HepG2 (cell line): Measurements from ENCODE around the gene TRIAP1. TPM values are rescaled to one million over a fixed set of nuclear protein-coding genes. Genes with fewer than 3 reads are reported as not detected.

ENCODE experiments used
- ATAC-seq: fragments of 200-7000 bp; cut with Tn5 transposase; 3 replicates; pipeline ENCODE4 v1.9.1; 2020; ENCODE audit warnings: mild to moderate bottlenecking, moderate library complexity
- BruUV-seq: library from RNA; stranded (reverse); fragments of 400-500 nt; replicated peaks from 2 replicates; lab custom pipeline; 2021; lab: Mats Ljungman, UMichigan
- CTCF ChIA-PET: fragments of 300-600 bp; formaldehyde crosslinking; extraction: SDS; loops from one replicate; lab custom pipeline; 2021; ENCODE audit warnings: low total read pairs, inconsistent platforms, low intra/inter-chr PET ratio; lab: Yijun Ruan, JAX
- POLR2A ChIA-PET: fragments of 350-600 bp; sonication (Branson Sonifier 250); formaldehyde crosslinking; loops from one replicate; lab custom pipeline; 2020; ENCODE audit warnings: antibody characterized with exemption, inconsistent platforms; lab: Yijun Ruan, JAX
- DNase-seq: peaks from one replicate; pipeline ENCODE4 v3.0.0-alpha.2; 2015; ENCODE audit warnings: low spot score
- FAIRE-seq: peaks from 3 replicates; lab custom pipeline; 2011; peaks lifted over from hg19 to GRCh38; lab: Jason Lieb, UNC
- H2AFZ ChIP-seq: one replicate; pipeline ENCODE4 v1.6.1; 2011; ENCODE audit warnings: low read length, inconsistent platforms
- H3K27ac ChIP-seq: fragments of 300-600 bp; 3 replicates; pipeline ENCODE4 v1.8.0; 2011; ENCODE audit warnings: mixed run types, mild to moderate bottlenecking, mixed read lengths, low read length, inconsistent platforms; ENCODE audit not compliant: insufficient read depth; ENCODE audit errors: extremely low read length
- H3K27me3 ChIP-seq, 2 experiments: fragments of 200-600 bp in 1 of 2; 2 replicates in 1 of 2; 3 replicates in 1 of 2; pipeline versions ENCODE4 v1.6.0 to v1.8.0; 2011; ENCODE audit warnings: low read length in 2 of 2, mild to moderate bottlenecking in 2 of 2, moderate library complexity in 2 of 2, inconsistent platforms in 1 of 2; ENCODE audit not compliant: insufficient read depth in 2 of 2, control insufficient read depth in 1 of 2
- H3K36me3 ChIP-seq, 2 experiments: fragments of 200-600 bp in 1 of 2; replicated peaks in 1 of 2; 2 replicates in 1 of 2; 3 replicates in 1 of 2; pipeline versions ENCODE4 v1.5.1 to v1.8.0; 2011; ENCODE audit warnings: low read length in 2 of 2, inconsistent platforms in 1 of 2; ENCODE audit not compliant: insufficient read depth in 2 of 2, control insufficient read depth in 1 of 2
- H3K4me1 ChIP-seq: 2 replicates; pipeline ENCODE4 v1.5.1; 2012; ENCODE audit warnings: low read length, inconsistent platforms; ENCODE audit not compliant: insufficient read depth
- H3K4me2 ChIP-seq: 2 replicates; pipeline ENCODE4 v1.6.0; 2011; ENCODE audit warnings: low read depth, low read length, inconsistent platforms
- H3K4me3 ChIP-seq, 3 experiments: fragments of 200-600 bp in 1 of 3; sonication (generic), shearing (Covaris generic) in 1 of 3; replicated peaks in 1 of 3; 2 replicates each; pipeline ENCODE4 v1.5.1; 2011 to 2016; ENCODE audit warnings: low read length in 3 of 3, inconsistent platforms in 2 of 3, low read depth in 2 of 3, mild to moderate bottlenecking in 2 of 3, control low read depth in 1 of 3, mixed read lengths in 1 of 3; ENCODE audit not compliant: insufficient read depth in 1 of 3
- H3K79me2 ChIP-seq: one replicate; pipeline ENCODE4 v1.6.1; 2011; ENCODE audit warnings: low read length, inconsistent platforms; ENCODE audit not compliant: insufficient read depth
- H3K9ac ChIP-seq: 2 replicates; pipeline ENCODE4 v1.6.0; 2011; ENCODE audit warnings: mild to moderate bottlenecking, low read depth, low read length, inconsistent platforms; ENCODE audit not compliant: insufficient read depth
- H3K9me3 ChIP-seq: 2 replicates; pipeline ENCODE4 v1.5.1; 2012; ENCODE audit warnings: mild to moderate bottlenecking, low read length
- H4K20me1 ChIP-seq: 2 replicates; pipeline ENCODE4 v1.6.0; 2011; ENCODE audit warnings: inconsistent platforms, mild to moderate bottlenecking, low read length, moderate library complexity; ENCODE audit not compliant: insufficient read depth
- BRCA1 ChIP-seq: sonication (generic); formaldehyde crosslinking; IDR thresholded peaks from 2 replicates; pipeline ENCODE4 v1.4.0; 2020; ENCODE audit warnings: missing genetic modification reagents
- CHD4 ChIP-seq: fragments of 200-600 bp; sonication (generic); IDR thresholded peaks from 2 replicates; pipeline ENCODE4 v1.7.0; 2017; ENCODE audit warnings: mild to moderate bottlenecking, low read length, borderline replicate concordance
- TFE3 ChIP-seq: IDR thresholded peaks from 2 replicates; pipeline ENCODE4 v1.6.1; 2016
- ZNF18 ChIP-seq: sonication (generic); formaldehyde crosslinking; IDR thresholded peaks from 2 replicates; pipeline ENCODE4 v1.8.0; 2022; ENCODE audit warnings: mild to moderate bottlenecking, missing genetic modification reagents; ENCODE audit not compliant: insufficient replicate concordance
- ZNF260 ChIP-seq: sonication (generic); formaldehyde crosslinking; IDR thresholded peaks from 2 replicates; pipeline ENCODE4 v1.4.0; 2020; ENCODE audit warnings: missing genetic modification reagents, low read depth, mild to moderate bottlenecking, borderline replicate concordance
- ZNF781 ChIP-seq: sonication (generic); formaldehyde crosslinking; IDR thresholded peaks from 2 replicates; pipeline ENCODE4 v1.5.1; 2020; ENCODE audit warnings: borderline replicate concordance, mild to moderate bottlenecking, missing genetic modification reagents; ENCODE audit errors: not compliant biosample characterization
- ZSCAN29 ChIP-seq: sonication (generic); formaldehyde crosslinking; conservative IDR thresholded peaks from 2 replicates; pipeline ENCODE4 v1.4.0; 2020; ENCODE audit warnings: mild to moderate bottlenecking, missing genetic modification reagents
- WGBS: methylation state at CpG from one replicate; pipeline ENCODE4 v1.1.6; 2017; ENCODE audit warnings: low lambda C conversion rate; 5-methylcytosine and 5-hydroxymethylcytosine counted together
- in situ Hi-C: cut with HindIII; loops from 2 replicates; pipeline ENCODE4 v1.10.0; 2017; ENCODE audit warnings: low pct_unique_long_range_greater_than_20kb; ENCODE audit not compliant: extremely low pct_ligation_motif_present
- intact Hi-C: fragments of 100-400 bp; cut with micrococcal nuclease; formaldehyde crosslinking; loops from one replicate; pipeline ENCODE4 v1.10.0; 2022; ENCODE audit not compliant: unreplicated experiment
- polyA plus RNA-seq, 8 experiments: library from polyadenylated mRNA; depleted of rRNA in 3 of 8; stranded (reverse) in 7 of 8; unstranded in 1 of 8; fragments of >200 nt; fragmentation: Illumina TruSeq in 4 of 8; extraction: Trizol in 4 of 8; gene quantifications; 2 replicates each; pipeline versions ENCODE4 v1.2.1 to v1.2.3, GENCODE V29; 2011 to 2016; ENCODE audit warnings: low read depth in 4 of 8, missing spikeins in 1 of 8, mixed read lengths in 1 of 8; ENCODE audit not compliant: insufficient read depth in 1 of 8
- total RNA-seq, 5 experiments: library from RNA; depleted of rRNA; stranded (reverse); fragments of >200 nt; fragmentation: Illumina TruSeq; extraction: Trizol; gene quantifications; 2 replicates each; pipeline ENCODE4 v1.2.3, GENCODE V29; 2016; ENCODE audit warnings: low read depth in 1 of 5
- TF ChIP-seq, protein P1 (sequence below): IDR thresholded peaks from 2 replicates; pipeline ENCODE4 v1.6.1; 2016; ENCODE audit warnings: mild to moderate bottlenecking
- TF ChIP-seq, protein P2 (sequence below): sonication (generic); formaldehyde crosslinking; IDR thresholded peaks from 2 replicates; pipeline ENCODE4 v1.4.0; 2020; ENCODE audit warnings: missing genetic modification reagents

The TRIAP1 gene
- total and polyA plus RNA-seq, 2 of the 13 experiments (the other 11 are each of a cell fraction or from before 2014, with no cell fraction given), result 55.0 to 117 TPM

DNA sequence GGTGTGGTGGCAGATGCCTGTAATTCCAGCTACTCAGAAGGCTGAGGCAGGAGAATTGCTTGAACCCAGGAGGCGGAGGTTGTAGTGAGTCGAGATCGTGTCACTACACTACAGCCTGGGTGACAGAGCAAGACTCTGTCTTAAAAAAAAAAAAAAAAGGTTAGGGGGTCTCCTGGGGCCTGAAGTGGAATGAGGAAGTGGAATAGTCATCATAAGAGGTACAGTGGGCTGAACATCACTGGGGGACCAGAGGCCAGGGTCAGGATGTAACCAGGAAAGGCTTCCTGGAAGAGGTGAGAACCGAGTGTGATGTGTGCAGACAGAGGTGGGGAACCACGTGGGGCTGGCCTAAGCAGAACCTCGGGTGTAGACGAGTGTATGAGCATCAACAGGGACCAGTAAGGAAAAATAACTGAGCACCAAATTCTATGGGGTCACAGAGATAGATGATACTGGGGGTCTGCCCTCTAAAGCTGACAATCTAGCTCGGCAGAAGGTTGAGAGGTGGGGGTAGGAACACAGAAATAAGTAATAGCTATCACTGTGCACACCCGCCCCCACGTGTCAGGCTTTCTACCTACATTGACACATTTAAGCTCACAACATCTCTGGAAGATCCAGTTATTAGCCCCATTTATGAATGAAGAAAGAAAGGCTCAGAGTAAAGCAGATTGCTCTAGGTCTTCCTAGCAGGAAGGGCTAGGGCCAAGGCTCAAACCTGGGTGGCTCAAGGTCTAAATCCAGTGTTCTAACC is 13.2 kb downstream of the TRIAP1 start:
- Histone ChIP-seq H3K4me3 (no peak overlapping the region), H4K20me1 (no peaks in the 10 kb centered on the region), H2AFZ (no peak overlapping the region), H3K4me2 (no peak overlapping the region), H3K4me1 (peaks cover 16% of the 10 kb centered on the region), H3K36me3 (no peaks in the 10 kb centered on the region), H3K79me2 (peaks cover under 1% of the 10 kb centered on the region), H3K27ac (no peak overlapping the region), H3K27me3 (no peaks in the 10 kb centered on the region), H3K9me3 (no peaks in the 10 kb centered on the region), H3K9ac (no peak overlapping the region)
- in situ Hi-C loops (loop anchor here (5.0 to 10.0 kb wide), 2 partner anchors 76 to 108 kb away; partner anchors contain the start of gene PLA2G1B), intact Hi-C loops (loop anchor here (10.0 kb wide), 1 partner anchor 108 kb away; the partner anchor contains the start of gene PLA2G1B)
- no TSS peak for BruUV-seq
- DNase-seq (no peak), ATAC-seq (no peak), FAIRE-seq (no peak)
- ChIA-PET CTCF (interaction anchor here (1.3 kb wide), 1 partner anchor 76 kb away, joined by 3 read pairs; no protein-coding TSS in a partner anchor), POLR2A (no interaction called here)
- TF ChIP-seq BRCA1 (CRISPR knock-in tag) (no peak), ZNF260 (no peak), ZSCAN29 (CRISPR knock-in tag) (no peak), CHD4 (no peak), TFE3 (CRISPR knock-in tag) (no peak), ZNF781 (CRISPR knock-in tag) (no peak), ZNF18 (CRISPR knock-in tag) (no peak)
- TF ChIP-seq, protein P1, sequence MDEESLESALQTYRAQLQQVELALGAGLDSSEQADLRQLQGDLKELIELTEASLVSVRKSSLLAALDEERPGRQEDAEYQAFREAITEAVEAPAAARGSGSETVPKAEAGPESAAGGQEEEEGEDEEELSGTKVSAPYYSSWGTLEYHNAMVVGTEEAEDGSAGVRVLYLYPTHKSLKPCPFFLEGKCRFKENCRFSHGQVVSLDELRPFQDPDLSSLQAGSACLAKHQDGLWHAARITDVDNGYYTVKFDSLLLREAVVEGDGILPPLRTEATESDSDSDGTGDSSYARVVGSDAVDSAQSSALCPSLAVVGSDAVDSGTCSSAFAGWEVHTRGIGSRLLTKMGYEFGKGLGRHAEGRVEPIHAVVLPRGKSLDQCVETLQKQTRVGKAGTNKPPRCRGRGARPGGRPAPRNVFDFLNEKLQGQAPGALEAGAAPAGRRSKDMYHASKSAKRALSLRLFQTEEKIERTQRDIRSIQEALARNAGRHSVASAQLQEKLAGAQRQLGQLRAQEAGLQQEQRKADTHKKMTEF, result no peak
- TF ChIP-seq, protein P2, sequence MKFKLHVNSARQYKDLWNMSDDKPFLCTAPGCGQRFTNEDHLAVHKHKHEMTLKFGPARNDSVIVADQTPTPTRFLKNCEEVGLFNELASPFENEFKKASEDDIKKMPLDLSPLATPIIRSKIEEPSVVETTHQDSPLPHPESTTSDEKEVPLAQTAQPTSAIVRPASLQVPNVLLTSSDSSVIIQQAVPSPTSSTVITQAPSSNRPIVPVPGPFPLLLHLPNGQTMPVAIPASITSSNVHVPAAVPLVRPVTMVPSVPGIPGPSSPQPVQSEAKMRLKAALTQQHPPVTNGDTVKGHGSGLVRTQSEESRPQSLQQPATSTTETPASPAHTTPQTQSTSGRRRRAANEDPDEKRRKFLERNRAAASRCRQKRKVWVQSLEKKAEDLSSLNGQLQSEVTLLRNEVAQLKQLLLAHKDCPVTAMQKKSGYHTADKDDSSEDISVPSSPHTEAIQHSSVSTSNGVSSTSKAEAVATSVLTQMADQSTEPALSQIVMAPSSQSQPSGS (CRISPR knock-in tag), result no peak
- WGBS, result 21% methylated on average over 10 of the region's 10 CpGs
